HG03571 (cell line): ENCODE measurements around the gene KLK7.

Experiments
- ATAC-seq: cut with Tn5 transposase; IDR thresholded peaks from one replicate; pipeline ENCODE4 v1.9.1; 2021; ENCODE audit not compliant: unreplicated experiment

KLK7 gene

DNA sequence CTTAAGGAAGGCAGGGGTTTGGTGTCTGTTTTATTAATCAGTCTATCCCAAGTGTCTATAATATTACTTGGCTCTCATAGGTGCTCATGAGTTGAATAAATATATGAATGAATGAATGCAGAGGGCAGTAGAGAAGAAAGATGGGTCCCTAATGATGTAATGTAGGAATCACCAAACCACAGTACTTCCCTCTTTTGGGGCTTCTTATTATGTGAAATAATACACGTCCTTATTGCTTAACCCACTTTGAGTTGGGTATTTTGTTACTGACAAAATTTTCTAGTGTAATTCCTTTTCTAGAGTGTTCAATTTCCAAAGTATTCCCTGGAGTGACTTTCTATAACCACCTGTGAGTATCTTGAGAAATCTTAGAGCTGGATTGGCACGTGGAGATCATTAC lies 44.1 kb downstream of the KLK7 start:
- no peak for ATAC-seq

DNA sequence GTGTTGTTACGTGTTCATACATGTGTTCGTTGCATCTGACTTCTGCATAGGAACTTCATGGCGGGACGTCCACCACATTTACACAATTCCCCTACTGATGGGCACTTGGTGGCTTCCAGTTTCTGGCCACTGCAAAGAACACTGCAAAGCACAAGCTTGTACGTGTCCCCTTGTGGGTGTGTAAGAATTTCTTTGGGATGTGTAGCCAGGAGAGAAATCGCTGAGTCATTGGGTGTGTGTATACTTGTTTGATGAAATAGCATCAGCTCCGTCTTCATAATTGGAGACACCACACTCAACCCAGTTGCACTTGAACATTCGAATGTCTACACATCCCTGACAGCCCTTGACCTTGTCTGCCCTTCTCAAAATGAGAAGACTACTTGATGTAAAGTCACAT lies 50.1 kb downstream of the KLK7 start:
- no peak for ATAC-seq

DNA sequence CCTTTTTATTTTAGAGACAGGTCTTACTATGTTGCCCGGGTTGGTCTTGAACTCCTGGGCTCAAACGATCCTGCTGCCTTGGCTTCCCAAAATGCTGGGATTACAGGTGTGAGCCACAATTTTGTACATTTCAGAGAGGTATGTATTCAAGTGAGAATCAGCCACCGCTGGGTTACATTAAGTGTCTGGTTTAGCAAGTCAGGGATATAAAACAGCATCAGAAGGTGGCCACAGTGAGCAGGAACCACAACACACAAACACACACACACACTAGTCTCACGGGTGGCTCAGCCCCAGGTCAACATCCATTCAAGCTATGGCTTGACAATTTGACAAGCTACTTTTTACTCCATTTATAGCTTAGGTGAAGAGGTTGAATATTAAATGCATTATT lies 51.0 kb downstream of the KLK7 start:
- ATAC-seq: no peak

DNA sequence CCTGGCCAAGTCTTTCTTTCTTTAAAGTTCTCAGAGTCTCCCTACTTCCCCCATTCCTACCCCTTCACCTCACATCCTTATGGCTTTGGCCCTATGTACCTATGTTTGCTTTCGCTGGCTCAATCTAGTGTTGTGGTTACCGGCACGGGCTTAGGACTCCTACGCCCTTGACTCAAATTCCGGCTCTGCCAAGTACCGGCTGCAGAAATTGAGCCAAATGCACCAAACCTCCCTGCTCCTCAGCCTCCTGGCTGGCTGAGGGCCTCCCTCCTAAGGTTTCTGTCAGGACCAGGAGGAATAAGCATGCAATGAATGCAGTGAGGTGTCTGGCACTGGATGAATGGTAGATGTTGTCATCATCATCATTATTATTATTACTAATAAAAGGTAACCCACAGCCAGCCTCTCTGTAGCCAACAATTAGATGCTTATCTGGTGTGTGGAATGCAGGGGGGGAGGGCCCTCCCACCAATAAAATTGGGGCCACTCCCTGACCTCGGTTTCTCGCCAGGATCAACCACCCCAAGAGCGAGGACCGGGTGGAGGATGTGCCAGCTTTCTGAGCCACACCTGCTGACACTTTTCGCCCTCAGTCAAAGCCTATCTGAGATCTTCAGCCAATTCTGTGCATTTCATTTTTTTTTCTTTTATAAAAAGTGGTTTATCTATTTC lies 51.6 kb downstream of the KLK7 start:
- ATAC-seq: no peak

DNA sequence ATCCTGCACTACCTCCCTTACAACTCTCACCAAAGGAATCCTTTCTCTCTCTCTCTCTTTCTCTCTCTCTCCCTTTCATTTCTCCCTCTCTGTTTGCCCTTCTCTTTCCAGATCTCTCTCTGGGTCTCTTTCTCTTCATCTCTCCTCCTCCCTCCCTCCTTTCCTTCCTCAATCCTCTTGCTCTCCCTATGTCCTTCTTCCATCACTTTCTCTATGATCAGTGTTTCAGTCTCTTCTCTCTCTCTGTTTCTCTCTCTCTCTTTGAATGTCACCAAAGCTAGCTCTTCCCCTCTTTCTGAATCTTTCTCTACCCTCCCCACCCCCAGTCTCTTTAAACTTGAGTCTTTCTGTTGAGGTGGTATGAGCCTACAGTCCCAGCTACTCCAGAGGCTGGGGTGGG lies 52.7 kb downstream of the KLK7 start:
- ATAC-seq: no peak

DNA sequence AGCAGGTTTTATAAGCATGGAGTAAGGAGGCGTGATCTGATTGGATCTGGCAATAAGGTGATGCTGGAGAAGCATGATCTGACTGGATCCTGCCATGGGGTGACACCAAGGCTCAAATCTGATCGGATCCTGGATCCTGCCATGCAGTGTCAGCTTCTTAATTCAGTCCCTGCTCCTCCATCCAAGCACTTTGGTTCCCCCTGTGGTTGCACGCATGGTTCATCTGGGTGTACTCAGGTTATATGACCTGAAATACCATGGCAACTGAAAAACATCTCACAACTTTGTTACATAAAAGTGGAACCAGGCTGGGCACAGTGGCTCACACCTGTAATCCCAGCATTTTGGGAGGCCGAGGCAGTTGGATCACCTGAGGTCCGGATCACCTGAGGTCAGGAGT lies 54.9 kb downstream of the KLK7 start:
- no peak for ATAC-seq
